Posterior cingulate gyrus (tissue), 11 donors: Measurements from ENCODE around the gene SPATA12.

Experiments used
- DNase-seq, 10 donors: peaks; one replicate each; pipeline versions ENCODE4 v3.0.0 to v3.0.0-alpha.2; 2020 to 2021; ENCODE audit warnings: mixed read lengths in 3 of 10
- intact Hi-C: fragments of 100-400 bp; cut with DNase I; formaldehyde crosslinking; loops from one replicate; pipeline ENCODE4 v1.15.1; 2023

SPATA12 gene, protein sequence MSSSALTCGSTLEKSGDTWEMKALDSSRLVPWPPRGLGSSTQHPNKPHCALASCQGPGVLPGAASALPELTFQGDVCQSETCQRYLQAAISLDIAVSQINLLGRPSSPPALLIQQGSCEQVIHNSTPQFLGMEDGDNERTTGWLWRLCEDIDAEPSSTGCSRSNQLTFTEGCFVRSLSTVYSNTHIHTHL

DNA sequence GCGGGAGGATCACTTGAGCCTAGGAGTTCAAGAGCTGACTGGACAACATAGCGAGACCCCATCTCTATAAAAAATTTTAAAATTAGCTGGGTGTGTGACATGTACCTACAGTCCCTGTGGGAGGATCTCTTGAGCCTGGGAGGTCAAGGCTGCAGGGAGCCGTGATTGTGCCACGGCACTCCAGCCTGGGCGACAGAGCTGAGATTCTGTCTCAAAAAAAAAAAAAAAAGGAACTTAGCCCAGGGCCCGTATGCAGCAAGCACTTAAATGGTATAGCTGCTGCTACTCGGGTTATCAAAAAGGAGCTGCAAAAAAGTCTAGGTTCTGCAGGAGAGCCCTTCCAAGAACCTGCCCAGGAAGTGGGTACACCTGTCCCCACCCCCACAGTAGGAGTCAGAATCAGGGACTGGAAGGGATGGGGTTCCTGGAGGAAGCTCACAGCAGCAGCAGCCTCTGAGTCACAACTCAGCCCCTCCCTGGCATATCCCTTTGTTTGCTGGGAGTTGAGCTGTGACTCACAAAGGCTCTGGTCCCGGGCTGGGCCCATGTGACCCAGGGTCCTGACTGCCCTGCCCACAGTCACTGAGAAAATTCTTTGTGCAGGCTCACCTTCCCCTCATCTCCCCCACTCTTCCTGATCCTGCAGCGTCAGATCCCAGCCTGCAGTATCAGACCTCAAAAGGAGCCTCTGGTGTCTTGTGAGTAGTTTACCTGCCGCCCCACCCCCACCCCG, at the start of gene SPATA12:
Gene SPATA12, plus strand, starts transcription at position 576 of the 733 bp plus-strand sequence. CDS start 13,031 bp downstream, outside the sequence.
- DNase-seq, result peak in 8 of 10 donors; percentile 13 to 95 (median 48)
- intact Hi-C loops, result no loop called here

DNA sequence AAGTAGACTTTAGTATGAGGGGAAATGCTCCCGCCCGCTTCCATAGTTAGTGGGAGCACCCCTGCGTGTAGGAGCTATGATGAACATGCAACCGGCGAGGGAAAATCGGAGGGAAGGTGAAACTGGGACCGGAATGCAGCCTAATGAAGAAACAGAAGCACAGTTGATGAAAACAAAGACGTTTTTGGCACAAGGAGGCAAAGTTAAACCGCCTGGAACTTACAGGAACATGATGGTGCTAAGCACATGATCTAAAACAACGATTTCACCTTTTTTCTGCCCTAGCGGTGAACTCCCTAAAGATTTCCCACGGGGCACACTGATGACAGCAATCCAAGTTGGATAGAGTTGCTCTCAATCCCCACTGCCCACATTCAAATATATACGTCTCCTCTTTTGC, 49.4 kb upstream of the SPATA12 start:
- DNase-seq, result no peak
- intact Hi-C loops, result no loop called here

DNA sequence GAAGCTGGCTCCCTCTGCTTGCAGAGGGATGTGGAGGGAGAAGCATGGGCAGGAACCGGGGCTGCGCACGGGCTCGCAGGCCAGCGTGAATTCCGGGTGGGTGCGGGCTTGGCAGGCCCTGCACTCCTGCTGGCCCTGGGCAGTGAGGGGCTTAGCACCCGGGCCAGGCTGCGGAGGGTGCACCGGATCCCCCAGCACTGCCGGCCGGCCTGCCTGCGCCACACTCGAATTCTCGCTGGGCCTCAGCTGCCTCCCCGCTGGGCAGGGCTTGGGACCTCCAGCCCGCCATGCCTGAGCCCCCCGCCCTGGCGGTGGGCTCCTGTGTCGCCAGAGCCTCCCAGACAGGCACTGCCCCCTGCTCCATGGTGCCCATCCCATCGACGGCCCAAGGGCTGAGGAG, 47.6 kb upstream of the SPATA12 start:
- peak in 1 of 10 donors; percentile 81 for DNase-seq

DNA sequence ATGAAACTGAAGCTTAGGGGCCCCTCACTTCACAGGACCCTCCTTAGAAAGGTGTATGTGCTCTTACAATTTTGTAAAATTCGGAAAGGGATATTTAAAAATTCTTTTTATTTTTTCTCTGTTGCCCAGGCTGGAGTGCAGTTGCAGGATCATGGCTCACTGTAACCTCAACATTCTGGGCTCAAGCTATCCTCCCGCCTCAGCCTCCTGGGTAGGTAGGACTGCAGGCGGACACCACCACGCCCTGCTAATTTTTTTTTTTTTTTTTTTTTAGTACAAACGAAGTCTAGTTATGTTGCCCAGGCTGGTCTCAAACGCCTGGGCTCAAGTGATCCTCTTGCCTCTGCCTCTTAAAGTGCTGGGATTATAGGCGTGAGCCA, 45.1 kb upstream of the SPATA12 start:
- DNase-seq, result no peak
- intact Hi-C loops, result no loop called here

More for the DNA sequence above, 47.6 kb upstream of the SPATA12 start:
- intact Hi-C loops, result no loop called here

DNA sequence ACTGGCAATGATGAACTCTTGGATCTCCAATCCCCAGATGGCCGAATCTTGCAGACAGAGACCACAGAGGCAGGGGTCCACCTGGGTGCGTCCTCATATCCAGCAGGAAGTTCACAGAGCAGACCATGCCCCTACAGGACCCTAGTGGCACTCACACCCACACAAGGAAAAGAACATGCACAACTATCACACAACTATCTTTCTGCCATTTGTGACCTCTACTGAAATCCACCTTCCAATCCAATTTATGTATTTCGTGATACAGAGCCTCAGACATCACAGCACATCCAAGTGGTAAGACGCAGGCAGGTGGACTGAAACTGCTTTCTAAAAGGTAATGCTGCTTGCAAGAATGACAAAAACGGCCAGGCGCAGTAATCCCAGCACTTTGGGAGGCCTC, 44.6 kb upstream of the SPATA12 start:
- intact Hi-C loops, result no loop called here
- no peak for DNase-seq

DNA sequence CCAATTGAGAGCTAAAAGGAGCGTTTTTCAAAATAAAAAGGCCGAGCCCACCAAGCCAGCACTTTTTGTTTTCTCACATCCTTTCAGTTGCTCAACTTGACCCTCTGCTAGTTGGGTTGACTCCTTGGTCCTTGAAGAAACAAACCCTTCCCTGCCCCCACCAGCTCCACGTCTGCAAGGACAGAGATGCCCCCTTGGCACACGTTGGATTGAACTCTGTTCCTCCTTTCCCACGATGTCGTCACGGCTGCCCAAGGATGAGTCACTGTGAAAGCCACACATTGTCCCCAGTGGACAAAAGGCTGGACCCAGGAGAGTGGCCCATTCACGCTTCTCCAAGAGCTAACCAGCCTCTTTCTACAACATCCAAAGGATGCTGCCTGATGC, 43.0 kb upstream of the SPATA12 start:
- peak; percentile 43 to 97 (median 80) for DNase-seq
- intact Hi-C loops, result no loop called here

DNA sequence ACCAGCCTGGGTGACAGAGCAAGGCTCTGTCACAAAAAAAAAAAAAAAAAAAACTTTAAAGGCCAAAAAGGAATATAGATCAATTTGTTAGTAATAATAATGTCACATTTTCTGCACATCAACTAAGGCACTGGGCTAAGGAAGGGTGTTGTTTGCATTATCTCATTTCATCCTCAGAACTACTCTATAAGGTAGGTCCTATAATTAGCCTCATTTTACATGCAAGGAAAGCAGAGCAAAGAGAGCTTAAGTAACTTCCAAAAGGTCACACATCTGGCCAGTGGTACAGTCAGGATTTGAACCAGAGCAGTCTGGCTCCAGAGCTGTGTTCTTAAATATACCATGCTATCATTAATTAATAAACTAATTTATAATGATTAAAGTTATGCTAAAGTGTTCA, 42.2 kb upstream of the SPATA12 start:
- intact Hi-C loops, result no loop called here
- no peak for DNase-seq

DNA sequence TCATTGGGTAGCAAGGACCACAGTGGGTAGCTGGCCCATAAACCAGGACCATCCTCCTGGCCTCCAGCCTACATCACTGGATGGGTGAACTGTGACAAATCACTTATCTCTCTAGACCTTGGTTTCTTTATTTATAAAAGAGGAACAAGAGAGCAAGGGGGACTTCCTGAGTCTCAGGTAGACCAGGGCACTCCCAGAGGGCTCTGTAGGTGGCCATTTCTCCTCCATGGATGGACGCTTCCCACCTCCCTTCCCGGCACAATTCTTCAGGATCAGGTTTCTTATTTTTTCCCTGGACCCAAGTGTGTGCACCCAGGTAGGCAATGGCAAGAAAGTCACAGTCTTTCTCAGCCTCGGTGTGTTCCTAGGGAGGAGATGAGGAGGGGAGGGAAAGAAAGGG, 41.4 kb upstream of the SPATA12 start:
- intact Hi-C loops, result no loop called here
- no peak for DNase-seq

DNA sequence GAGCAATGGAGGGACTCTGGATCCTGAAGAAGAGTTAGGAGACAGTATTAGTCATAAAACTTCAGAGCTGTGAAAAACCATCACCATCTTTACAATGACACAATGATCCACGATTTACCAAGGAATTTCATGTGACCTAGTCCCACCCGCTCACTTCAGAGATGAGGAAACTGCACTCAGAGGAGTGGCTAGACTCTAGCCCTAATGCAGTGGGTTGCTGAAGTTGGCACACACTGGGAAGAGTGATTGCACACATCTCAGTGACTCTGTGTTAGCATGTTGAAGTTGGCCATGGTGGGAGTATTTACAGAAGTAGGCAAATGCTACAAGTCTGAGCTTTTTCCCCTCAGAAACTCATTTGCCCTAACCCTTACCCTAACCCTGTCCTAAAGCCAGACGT, 35.2 kb upstream of the SPATA12 start:
- no peak for DNase-seq
- intact Hi-C loops, result no loop called here

DNA sequence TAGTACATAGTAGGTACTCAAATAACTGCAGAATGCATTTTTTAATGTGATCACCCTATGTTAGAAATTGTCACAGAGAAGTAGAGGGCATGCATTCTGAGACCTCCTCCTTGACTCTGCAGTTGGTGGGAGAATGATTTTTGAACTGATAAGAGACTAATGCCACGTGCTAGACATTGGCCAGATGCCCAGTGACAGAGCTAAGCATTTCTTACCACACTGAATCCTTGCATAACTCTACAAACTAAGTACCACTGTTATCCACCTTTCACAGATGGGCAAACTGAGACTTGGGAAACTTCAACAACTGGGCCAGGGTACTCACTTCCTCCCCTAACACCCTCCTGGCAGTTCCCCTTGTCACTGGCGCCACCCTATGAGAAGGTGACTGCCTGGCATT, 33.5 kb upstream of the SPATA12 start:
- no peak for DNase-seq
- intact Hi-C loops, result no loop called here

DNA sequence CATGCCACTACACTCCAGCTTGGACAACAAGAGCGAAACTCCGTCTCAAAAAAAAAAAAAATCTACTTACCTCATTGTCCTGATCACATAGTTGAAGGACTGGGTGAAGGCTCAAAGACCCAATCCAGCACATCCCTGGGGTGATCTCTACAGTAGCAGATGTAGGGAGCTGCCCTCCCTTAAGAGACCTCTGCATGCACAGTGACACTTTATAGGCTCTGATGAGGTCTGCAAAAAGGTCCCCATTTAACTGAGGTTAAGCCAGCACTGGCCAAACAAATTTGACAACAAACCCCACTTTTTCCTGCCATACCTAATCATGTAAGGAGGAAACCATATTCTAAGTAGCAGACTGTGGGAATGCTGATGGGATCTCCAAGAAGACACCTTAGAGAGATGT, 31.1 kb upstream of the SPATA12 start:
- DNase-seq, result no peak
- intact Hi-C loops, result no loop called here

DNA sequence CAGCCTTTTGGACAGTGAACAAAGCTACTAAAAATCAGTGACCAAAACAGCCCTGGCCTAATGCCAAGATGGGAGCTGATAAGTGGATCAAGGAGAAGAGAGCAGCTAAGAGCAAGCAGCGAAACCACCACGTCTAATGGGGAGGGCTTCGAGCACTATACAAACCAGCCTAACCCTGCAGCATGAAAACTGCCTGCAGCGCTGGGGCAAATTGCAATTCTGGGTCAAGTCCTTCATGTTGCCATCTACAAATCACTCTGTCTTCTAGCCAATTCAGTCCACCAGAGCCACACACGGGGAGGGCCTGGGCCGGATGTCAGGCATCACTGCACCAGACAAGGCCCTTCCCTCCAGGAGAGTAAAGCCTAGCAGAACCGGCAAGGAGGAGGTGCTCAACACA, 30.5 kb upstream of the SPATA12 start:
- DNase-seq, result peak in 1 of 10 donors; percentile 71

DNA sequence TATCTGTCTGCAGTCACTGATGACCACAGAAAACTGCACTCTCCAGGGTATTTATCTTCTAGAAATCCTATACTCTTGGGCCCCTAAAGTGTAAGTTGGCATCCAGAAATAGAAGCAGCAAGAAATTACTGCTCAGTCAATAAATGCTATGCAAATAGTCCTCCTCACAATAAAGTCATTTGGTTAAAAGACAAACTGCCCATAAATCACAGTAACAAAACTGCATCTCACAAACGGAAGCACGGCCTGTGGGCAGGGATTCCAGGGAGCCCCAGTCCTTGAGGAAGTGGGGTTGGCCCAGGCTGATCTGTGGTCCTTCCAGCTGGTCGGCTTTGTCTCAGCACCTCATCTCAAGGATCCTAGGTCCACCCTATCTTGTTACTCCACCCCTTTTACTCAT, 29.7 kb upstream of the SPATA12 start:
- intact Hi-C loops, result no loop called here
- DNase-seq, result no peak

More for the DNA sequence above, 30.5 kb upstream of the SPATA12 start:
- intact Hi-C loops, result no loop called here

DNA sequence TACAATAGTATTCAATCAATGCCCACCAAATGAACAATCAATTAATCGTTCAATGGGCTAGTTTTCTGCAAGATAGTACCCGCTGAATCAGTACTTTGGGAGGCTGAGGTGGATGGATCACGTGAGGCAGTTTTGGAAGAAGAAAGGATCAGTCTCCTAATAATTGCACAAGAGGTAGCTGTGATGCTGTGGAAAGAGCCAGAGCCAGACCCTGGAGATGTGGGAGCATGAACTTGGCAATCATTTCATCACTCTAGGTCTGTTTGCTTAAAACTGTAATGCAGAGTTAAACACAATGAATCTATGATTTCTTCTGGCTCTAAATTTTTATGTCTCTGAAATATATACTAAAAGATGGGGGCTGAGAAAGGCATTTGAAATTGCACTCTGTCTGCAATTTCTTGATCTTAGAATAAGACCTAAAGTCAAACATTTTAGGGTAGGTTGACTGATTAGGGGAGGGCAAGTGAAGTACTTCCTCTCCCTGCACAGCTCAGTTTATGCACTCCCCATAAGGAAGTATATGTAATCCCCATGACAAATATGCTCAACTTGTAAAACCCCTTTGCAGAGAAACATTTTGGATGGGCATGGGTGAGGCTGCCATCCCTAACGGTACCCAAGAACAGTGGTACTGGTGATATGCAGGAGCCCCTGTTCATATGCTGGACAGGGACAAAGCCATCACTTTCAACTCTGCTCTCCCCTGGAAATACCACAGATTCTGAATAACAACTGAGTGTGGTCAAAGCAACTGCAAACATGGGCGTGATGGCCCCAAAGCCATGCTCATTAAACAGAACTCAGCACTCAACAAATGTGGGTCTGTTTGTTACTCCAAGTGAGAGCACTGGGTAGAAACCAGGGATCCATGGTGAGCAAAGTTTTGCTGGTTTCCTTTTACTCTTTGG, 28.6 kb upstream of the SPATA12 start:
- intact Hi-C loops, result no loop called here
- no peak for DNase-seq

DNA sequence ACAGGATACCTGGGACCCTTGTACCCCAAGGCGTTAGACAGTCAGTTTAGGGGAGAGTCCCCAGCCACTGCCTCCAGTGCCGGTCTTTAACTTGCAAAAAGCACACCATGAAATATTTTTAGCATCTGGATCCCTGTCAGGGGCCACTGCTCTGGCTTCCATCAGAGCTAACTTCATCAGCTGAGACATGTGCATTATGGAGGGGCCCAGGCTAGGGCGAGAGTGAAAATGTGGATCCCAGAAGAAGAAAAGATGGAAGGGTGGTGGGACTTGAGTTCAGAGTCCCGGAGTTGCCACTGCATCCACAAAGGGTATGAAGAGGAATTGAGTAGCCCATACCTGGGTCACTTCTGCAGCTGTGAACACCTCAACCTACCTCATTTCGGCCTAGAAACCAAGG, 23.5 kb upstream of the SPATA12 start:
- DNase-seq, result no peak
- intact Hi-C loops, result no loop called here

DNA sequence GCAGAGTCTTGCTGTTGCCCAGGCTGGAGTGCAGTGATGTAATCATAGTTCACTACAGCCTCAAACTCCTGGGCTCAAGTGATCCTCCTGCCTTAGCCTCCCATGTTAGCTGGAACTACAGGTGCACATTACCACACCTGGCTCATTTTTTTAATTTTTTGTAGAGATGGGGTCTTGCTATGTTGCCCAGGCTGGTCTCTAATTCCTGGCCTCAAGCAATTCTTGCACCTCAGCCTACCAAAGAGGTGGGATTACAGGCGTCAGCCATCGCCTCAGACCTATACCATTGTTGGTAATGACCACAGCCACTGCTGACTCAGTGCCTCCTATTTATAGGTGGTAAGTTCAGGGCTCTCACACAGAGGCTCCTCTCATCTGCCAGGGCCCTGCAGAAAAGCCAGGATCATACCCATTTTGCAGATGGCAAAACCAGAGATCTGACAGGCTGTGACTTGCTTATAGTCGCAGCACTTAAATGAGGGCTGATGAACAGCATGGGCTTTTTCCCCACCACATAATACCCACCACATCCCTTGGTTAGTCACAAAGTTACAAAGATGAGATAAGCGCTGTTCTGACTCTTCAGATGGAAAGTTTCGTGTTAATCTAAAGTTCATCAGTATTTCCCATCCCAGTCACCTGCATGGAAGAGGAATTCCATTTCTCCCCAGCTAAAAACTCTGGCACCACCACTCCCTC, 21.8 kb upstream of the SPATA12 start:
- intact Hi-C loops, result no loop called here
- DNase-seq, result no peak

DNA sequence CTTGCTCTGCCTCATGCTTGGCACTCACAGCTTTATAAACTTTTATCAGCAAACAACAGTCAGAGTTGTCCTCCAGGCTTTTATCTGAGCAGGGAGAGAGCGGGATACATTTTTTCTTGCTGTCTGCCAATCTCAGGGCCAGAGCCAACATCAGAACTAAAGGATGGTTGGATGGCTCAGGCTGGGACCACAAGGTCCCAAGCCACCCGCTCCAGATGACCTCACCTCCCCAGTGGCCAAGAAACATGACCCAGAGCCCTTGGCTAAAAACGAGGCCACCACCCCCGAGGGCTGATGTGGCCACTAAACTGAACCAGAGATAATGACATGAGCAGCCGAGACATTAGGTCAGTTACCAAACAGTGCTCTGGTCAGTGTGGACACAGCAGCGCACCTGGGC, 18.8 kb upstream of the SPATA12 start:
- intact Hi-C loops, result no loop called here
- DNase-seq, result no peak

DNA sequence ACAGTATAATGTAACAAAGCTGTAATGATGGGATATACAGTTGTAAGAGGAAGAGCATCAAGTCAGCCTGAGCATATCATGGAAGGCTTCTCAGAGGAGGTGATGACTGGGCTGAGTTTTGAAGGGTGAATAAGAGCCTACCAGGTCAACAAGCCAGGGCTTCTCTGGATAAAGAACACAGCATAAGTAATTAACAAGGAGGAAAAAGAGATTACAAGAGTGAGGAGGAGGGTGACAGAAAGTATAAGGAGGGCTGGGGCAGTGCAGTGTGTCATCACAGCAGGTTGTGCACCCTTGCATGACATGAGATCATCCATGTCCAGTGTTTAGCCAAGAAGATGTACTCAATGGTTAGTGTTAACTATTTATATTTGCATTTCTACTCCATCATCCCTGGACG, 16.9 kb upstream of the SPATA12 start:
- no peak for DNase-seq
- intact Hi-C loops, result no loop called here

DNA sequence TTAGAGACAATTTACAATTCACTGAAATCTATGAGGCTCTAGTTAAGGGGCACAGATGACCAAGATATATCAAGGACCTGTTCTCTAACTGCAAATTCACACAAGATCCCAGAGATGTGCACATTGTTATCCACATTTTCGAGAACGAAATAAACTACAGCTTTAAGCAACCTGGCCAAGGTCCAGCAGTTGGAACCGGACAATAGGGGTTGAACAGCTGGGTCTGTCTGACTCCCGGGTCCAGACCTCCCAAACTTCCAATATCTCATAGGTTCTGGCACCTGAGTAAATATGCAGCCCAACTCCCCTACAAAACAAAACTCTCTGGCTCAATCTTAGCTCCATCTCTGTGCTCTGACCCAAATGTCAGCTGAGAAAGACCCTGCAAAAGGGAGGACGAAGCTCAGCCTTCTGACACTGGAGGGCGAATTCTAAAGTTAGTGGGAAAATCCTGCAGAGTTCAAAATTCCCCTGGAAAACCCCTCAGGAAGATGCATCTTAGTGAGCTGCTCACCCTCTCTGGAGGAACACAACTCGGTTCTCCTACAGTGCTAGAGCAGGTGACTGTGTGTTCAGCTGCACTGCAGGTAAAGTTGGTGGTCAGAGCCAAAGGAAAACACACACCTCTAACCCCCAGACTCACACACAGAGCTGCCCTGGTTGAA, 14.2 kb upstream of the SPATA12 start:
- intact Hi-C loops, result no loop called here
- DNase-seq, result no peak

DNA sequence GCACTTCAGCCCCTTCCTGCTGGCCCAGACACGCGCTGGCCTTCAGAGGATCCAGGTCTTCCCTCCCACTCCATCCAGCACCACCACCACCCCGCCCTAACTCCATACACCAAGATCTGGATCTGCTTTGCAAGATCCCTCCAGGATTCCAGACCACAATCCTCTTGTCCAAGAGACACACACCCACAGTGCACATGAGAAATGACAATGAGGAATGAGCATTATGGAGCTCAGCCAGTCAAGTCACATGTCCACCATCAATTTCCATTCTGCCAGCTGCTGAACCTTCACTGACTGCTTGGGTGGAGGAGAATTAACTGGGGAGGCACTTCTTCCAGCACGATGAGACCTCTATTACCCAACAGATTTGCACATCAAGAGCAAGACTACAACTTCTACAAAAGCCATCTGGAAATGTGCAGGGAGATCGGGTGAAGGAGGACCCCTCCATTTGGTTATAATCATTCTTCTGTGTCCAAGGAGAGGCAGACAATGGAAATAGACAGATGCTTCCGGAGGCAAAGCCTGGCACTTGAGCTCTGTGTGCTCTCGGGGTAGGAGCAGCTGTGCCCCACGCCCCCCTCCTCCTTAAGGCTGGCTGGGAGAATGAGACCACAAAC, 12.3 kb upstream of the SPATA12 start:
- intact Hi-C loops, result no loop called here
- peak in 3 of 10 donors; percentile 6 to 40 (median 20) for DNase-seq
